Measurements from ENCODE around the gene JMJD8. TPM values are rescaled to one million over a fixed set of nuclear protein-coding genes. Genes with fewer than 3 reads are reported as not detected.

Gene JMJD8
- total RNA-seq, 1 donor from 2014 or later = 43.1 TPM

GRCh38 chr16:662597-662996, 21.5 kb downstream of the JMJD8 start:
- Histone ChIP-seq H3K27me3 (ENCODE audit: low read depth) (no peaks in the 10 kb centered on the region), H3K36me3 (no peaks in the 10 kb centered on the region), H3K27ac (replicated peaks) (no peak overlapping the region), H3K4me3 (no peak overlapping the region), H3K9me3 (replicated peaks) (no peaks in the 10 kb centered on the region), H3K4me1 (peaks cover 23% of the 10 kb centered on the region)
- DNase-seq = no peak
- intact Hi-C loops (cut with micrococcal nuclease) = no loop called here
- TF ChIP-seq CTCF (IDR thresholded peaks at IDR 0.05; ENCODE audit: borderline replicate concordance) = no peak

GRCh38 chr16:662095-662494, 22.0 kb downstream of the JMJD8 start:
- Histone ChIP-seq H3K36me3 (no peaks in the 10 kb centered on the region), H3K27ac (replicated peaks) (no peak overlapping the region), H3K4me1 (peaks cover 18% of the 10 kb centered on the region), H3K27me3 (ENCODE audit: low read depth) (no peaks in the 10 kb centered on the region), H3K4me3 (no peak overlapping the region), H3K9me3 (replicated peaks) (no peaks in the 10 kb centered on the region)
- intact Hi-C loops (cut with micrococcal nuclease) = no loop called here
- DNase-seq = no peak
- no peak for TF ChIP-seq CTCF (IDR thresholded peaks at IDR 0.05; ENCODE audit: borderline replicate concordance)

GRCh38 chr16:661184-661821, 22.8 kb downstream of the JMJD8 start:
- intact Hi-C loops (cut with micrococcal nuclease) = no loop called here
- no peak for DNase-seq
- TF ChIP-seq CTCF (IDR thresholded peaks at IDR 0.05; ENCODE audit: borderline replicate concordance) = no peak
- Histone ChIP-seq H3K36me3 (no peaks in the 10 kb centered on the region), H3K27me3 (ENCODE audit: low read depth) (no peaks in the 10 kb centered on the region), H3K9me3 (replicated peaks) (no peaks in the 10 kb centered on the region), H3K27ac (replicated peaks) (peak overlapping the region; percentile 77), H3K4me3 (peak overlapping the region; percentile 52), H3K4me1 (peaks cover 16% of the 10 kb centered on the region)

- peaks cover 16% of the 10 kb centered on the region for H3K4me1 ChIP-seq
- H3K27me3 ChIP-seq (ENCODE audit: low read depth) = no peaks in the 10 kb centered on the region
- peak overlapping the region; percentile 77 for H3K27ac ChIP-seq (replicated peaks)
- TF ChIP-seq CTCF (IDR thresholded peaks at IDR 0.05; ENCODE audit: borderline replicate concordance) = peak; percentile 76
- H3K36me3 ChIP-seq = no peaks in the 10 kb centered on the region
- no peaks in the 10 kb centered on the region for H3K9me3 ChIP-seq (replicated peaks)
- intact Hi-C loops (cut with micrococcal nuclease) = no loop called here
- peak overlapping the region; percentile 52 for H3K4me3 ChIP-seq
- DNase-seq = peak; percentile 90
Observed at GRCh38 chr16:660459-661183, 23.5 kb downstream of the JMJD8 start.

- intact Hi-C loops (cut with micrococcal nuclease) = no loop called here
- Histone ChIP-seq H3K4me3 (peak overlapping the region; percentile 52), H3K27ac (replicated peaks) (peak overlapping the region; percentile 69), H3K9me3 (replicated peaks) (no peaks in the 10 kb centered on the region), H3K36me3 (no peaks in the 10 kb centered on the region), H3K27me3 (ENCODE audit: low read depth) (no peaks in the 10 kb centered on the region), H3K4me1 (peaks cover 16% of the 10 kb centered on the region)
- TF ChIP-seq CTCF (IDR thresholded peaks at IDR 0.05; ENCODE audit: borderline replicate concordance) = no peak
- no peak for DNase-seq
Observed at GRCh38 chr16:660132-660458, 24.0 kb downstream of the JMJD8 start.
